H1 (cell line): Measurements from ENCODE around the gene DND1. TPM values are rescaled to one million over a fixed set of nuclear protein-coding genes. Genes with fewer than 3 reads are reported as not detected.
"Not testable (repeated sequence)": the region's sequence is repeated elsewhere in the genome, so short reads cannot be mapped to it uniquely, and the experiment has no call there.

Experiments
- CTCF ChIA-PET: fragments of 300-600 bp; sonication (Branson Sonifier 250); formaldehyde crosslinking; loops from one replicate; lab custom pipeline; 2021; ENCODE audit not compliant: partially characterized antibody; lab: Charles Lee
- POLR2A ChIA-PET: fragments of 300-600 bp; sonication (Branson Sonifier 250); formaldehyde crosslinking; loops from one replicate; lab custom pipeline; 2021; ENCODE audit warnings: inconsistent platforms; ENCODE audit not compliant: partially characterized antibody; lab: Charles Lee
- DNase-seq, 2 experiments: peaks; one replicate each; pipeline versions ENCODE4 v3.0.0 to v3.0.0-alpha.2; 2010 to 2022; ENCODE audit warnings: low spot score in 2 of 2, low read depth in 1 of 2, mixed read lengths in 1 of 2
- FAIRE-seq: peaks from 2 replicates; lab custom pipeline; 2011; peaks lifted over from hg19 to GRCh38; lab: Jason Lieb, UNC
- H2AFZ ChIP-seq: 2 replicates; pipeline ENCODE4 v1.8.1; 2012; ENCODE audit warnings: low read length, inconsistent platforms
- H2AK5ac ChIP-seq: 2 replicates; pipeline ENCODE4 v1.6.1; 2013; ENCODE audit warnings: low read depth, low read length
- H2BK120ac ChIP-seq: replicated peaks from 2 replicates; pipeline ENCODE3; 2013; ENCODE audit warnings: low read depth, low read length, inconsistent platforms
- H2BK12ac ChIP-seq: 2 replicates; pipeline ENCODE4 v1.6.1; 2013; ENCODE audit warnings: low read depth, low read length
- H2BK15ac ChIP-seq: 2 replicates; pipeline ENCODE4 v1.6.1; 2013; ENCODE audit warnings: low read length
- H2BK20ac ChIP-seq: 2 replicates; pipeline ENCODE4 v1.6.1; 2013; ENCODE audit warnings: low read length
- H2BK5ac ChIP-seq: 2 replicates; pipeline ENCODE4 v1.6.1; 2013; ENCODE audit warnings: low read depth, low read length
- H3K14ac ChIP-seq: 2 replicates; pipeline ENCODE4 v1.6.1; 2013; ENCODE audit warnings: inconsistent platforms; ENCODE audit not compliant: insufficient read length
- H3K18ac ChIP-seq: 2 replicates; pipeline ENCODE4 v1.6.1; 2013; ENCODE audit warnings: low read length; ENCODE audit errors: extremely low read depth
- H3K23ac ChIP-seq: 2 replicates; pipeline ENCODE4 v1.6.1; 2013; ENCODE audit warnings: inconsistent platforms; ENCODE audit not compliant: insufficient read length
- H3K23me2 ChIP-seq: 2 replicates; pipeline ENCODE4 v1.6.1; 2013; ENCODE audit warnings: low read depth, low read length
- H3K27ac ChIP-seq: 2 replicates; pipeline ENCODE4 v1.6.1; 2011; ENCODE audit warnings: low read depth, low read length, inconsistent platforms
- H3K27me3 ChIP-seq, 4 experiments: replicated peaks in 1 of 4; 1 replicate in 1 of 4; 2 replicates in 3 of 4; pipeline versions ENCODE4 v1.6.1 to v1.8.1; 2011 to 2013; ENCODE audit warnings: low read length in 3 of 4, mild to moderate bottlenecking in 3 of 4, inconsistent platforms in 2 of 4, mixed read lengths in 2 of 4, moderate library complexity in 1 of 4; ENCODE audit not compliant: control insufficient read depth in 3 of 4, insufficient read depth in 3 of 4; ENCODE audit errors: extremely low read depth in 1 of 4
- H3K36me3 ChIP-seq, 4 experiments: 2 replicates each; pipeline versions ENCODE4 v1.6.1 to v1.8.1; 2011 to 2013; ENCODE audit warnings: mild to moderate bottlenecking in 4 of 4, low read length in 3 of 4, moderate library complexity in 2 of 4, control low read depth in 1 of 4, inconsistent platforms in 1 of 4; ENCODE audit not compliant: insufficient read depth in 4 of 4, control insufficient read depth in 2 of 4
- H3K4ac ChIP-seq: replicated peaks from 2 replicates; pipeline ENCODE3; 2013; ENCODE audit warnings: low read length, low read depth, mixed read lengths, inconsistent platforms; ENCODE audit not compliant: insufficient read length
- H3K4me1 ChIP-seq, 4 experiments: replicated peaks in 1 of 4; 1 replicate in 1 of 4; 2 replicates in 3 of 4; pipeline versions ENCODE4 v1.6.1 to v1.8.1; 2011 to 2013; ENCODE audit warnings: low read length in 3 of 4, inconsistent platforms in 2 of 4, mixed read lengths in 1 of 4; ENCODE audit not compliant: insufficient read depth in 4 of 4, control insufficient read depth in 3 of 4
- H3K4me2 ChIP-seq, 2 experiments: 2 replicates each; pipeline versions ENCODE4 v1.6.1 to v1.8.1; 2011 to 2013; ENCODE audit warnings: low read depth in 2 of 2, low read length in 2 of 2, control low read depth in 1 of 2, inconsistent platforms in 1 of 2, mild to moderate bottlenecking in 1 of 2; ENCODE audit not compliant: insufficient read depth in 1 of 2
- H3K4me3 ChIP-seq, 4 experiments: fragments of 200-600, 300-600 bp in 1 of 4; sonication (generic), shearing (Covaris generic), sonication (Bioruptor Twin) in 1 of 4; 2 replicates each; pipeline versions ENCODE4 v1.5.1 to v1.8.1; 2011 to 2016; ENCODE audit warnings: low read length in 4 of 4, low read depth in 3 of 4, control low read depth in 2 of 4, inconsistent platforms in 2 of 4, mild to moderate bottlenecking in 2 of 4, mixed read lengths in 1 of 4, moderate library complexity in 1 of 4; ENCODE audit not compliant: insufficient read depth in 2 of 4; ENCODE audit errors: extremely low read depth in 1 of 4
- H3K56ac ChIP-seq: replicated peaks from 2 replicates; pipeline ENCODE3; 2013; ENCODE audit warnings: low read depth, mild to moderate bottlenecking, mixed read lengths, low read length, inconsistent platforms; ENCODE audit not compliant: insufficient read length
- H3K79me1 ChIP-seq: 2 replicates; pipeline ENCODE4 v1.6.1; 2013; ENCODE audit warnings: low read depth, low read length, control low read depth
- H3K79me2 ChIP-seq, 2 experiments: 2 replicates each; pipeline versions ENCODE4 v1.6.1 to v1.8.1; 2012 to 2013; ENCODE audit warnings: low read length in 2 of 2, mild to moderate bottlenecking in 2 of 2, inconsistent platforms in 1 of 2; ENCODE audit not compliant: insufficient read depth in 2 of 2, control insufficient read depth in 1 of 2
- H3K9ac ChIP-seq, 4 experiments: replicated peaks in 1 of 4; 1 replicate in 1 of 4; 2 replicates in 3 of 4; pipeline versions ENCODE4 v1.6.1 to v1.8.1; 2011 to 2013; ENCODE audit warnings: low read depth in 3 of 4, low read length in 3 of 4, control low read depth in 2 of 4, mild to moderate bottlenecking in 2 of 4, moderate library complexity in 2 of 4, inconsistent platforms in 1 of 4; ENCODE audit errors: extremely low read depth in 1 of 4
- H3K9me3 ChIP-seq, 2 experiments: 2 replicates each; pipeline versions ENCODE4 v1.6.1 to v1.8.1; 2012 to 2013; ENCODE audit warnings: mild to moderate bottlenecking in 2 of 2, moderate library complexity in 2 of 2, control low read depth in 1 of 2, inconsistent platforms in 1 of 2, low read depth in 1 of 2, low read length in 1 of 2, mixed read lengths in 1 of 2; ENCODE audit not compliant: insufficient read depth in 2 of 2
- H4K20me1 ChIP-seq, 2 experiments: replicated peaks in 1 of 2; 2 replicates each; pipeline versions ENCODE3 to v1.8.1; 2011 to 2013; ENCODE audit warnings: inconsistent platforms in 2 of 2, low read length in 2 of 2, mild to moderate bottlenecking in 1 of 2; ENCODE audit not compliant: insufficient read depth in 2 of 2, control insufficient read depth in 1 of 2
- H4K5ac ChIP-seq: 2 replicates; pipeline ENCODE4 v1.6.1; 2013; ENCODE audit warnings: low read length, low read depth, mixed read lengths, inconsistent platforms; ENCODE audit not compliant: insufficient read length
- H4K8ac ChIP-seq: 2 replicates; pipeline ENCODE4 v1.8.0; 2013; ENCODE audit warnings: mild to moderate bottlenecking, moderate library complexity, low read length, inconsistent platforms; ENCODE audit not compliant: insufficient read depth; ENCODE audit errors: extremely low read depth
- H4K91ac ChIP-seq: replicated peaks from 2 replicates; pipeline ENCODE3; 2013; ENCODE audit warnings: low read length, mixed read lengths, inconsistent platforms; ENCODE audit not compliant: insufficient read length
- WGBS, 2 experiments: shearing (Covaris generic) in 1 of 2; methylation state at CpG; one replicate each; pipeline versions ENCODE4 v1.1.6 to v1.1.7; 2013 to 2015; ENCODE audit warnings: low lambda C conversion rate in 2 of 2, mixed read lengths in 2 of 2, inconsistent platforms in 1 of 2, low coverage in 1 of 2, missing lambda C conversion rate in 1 of 2; ENCODE audit not compliant: insufficient replicate concordance in 2 of 2, insufficient coverage in 1 of 2, insufficient read length in 1 of 2; ENCODE audit errors: extremely low coverage in 1 of 2, missing lambda C conversion rate in 1 of 2; 5-methylcytosine and 5-hydroxymethylcytosine counted together
- polyA plus RNA-seq, 7 experiments: library from polyadenylated mRNA; depleted of rRNA in 3 of 7; stranded (reverse) in 5 of 7; unstranded in 2 of 7; fragments of >200 nt in 5 of 7; fragments of 200-250 nt in 2 of 7; gene quantifications; 1 replicate in 5 of 7; 2 replicates in 1 of 7; 4 replicates in 1 of 7; pipeline versions ENCODE4 v1.2.1 to v1.2.3, GENCODE V29; 2011 to 2013; ENCODE audit warnings: missing spikeins in 2 of 7, mixed read lengths in 2 of 7
- total RNA-seq: library from RNA; stranded (reverse); fragmentation: NEBNext Ultra II Directional; extraction: Animal tissue kit (Norgen Biotek cat#: 25700); gene quantifications from 2 replicates; pipeline ENCODE4 v1.2.1, GENCODE V29; 2021

DND1 gene
- total and polyA plus RNA-seq, 2 of the 8 experiments (the other 6 are each of a cell fraction or from before 2014, with no cell fraction given): 0.41 to 2.1 TPM

GRCh38 chr5:140716238-140716637 is 42.9 kb upstream of the DND1 start:
- not testable (repeated sequence) for H4K91ac ChIP-seq

More at GRCh38 chr5:140716238-140716637, 42.9 kb upstream of the DND1 start:
- H3K23me2 ChIP-seq, H3K4me2 ChIP-seq, H2BK12ac ChIP-seq, H3K14ac ChIP-seq, H3K27ac ChIP-seq, H3K4me1 ChIP-seq, H2BK120ac ChIP-seq, H3K18ac ChIP-seq, H3K4ac ChIP-seq, H4K8ac ChIP-seq, DNase-seq, H3K4me3 ChIP-seq, H2BK15ac ChIP-seq, H2AK5ac ChIP-seq, H4K5ac ChIP-seq, H3K79me1 ChIP-seq, H4K20me1 ChIP-seq, H3K9ac ChIP-seq, H3K56ac ChIP-seq, H3K79me2 ChIP-seq, H2BK5ac ChIP-seq, FAIRE-seq, H2BK20ac ChIP-seq, H3K23ac ChIP-seq, H3K27me3 ChIP-seq, CTCF ChIA-PET, H2AFZ ChIP-seq, H3K9me3 ChIP-seq, H3K36me3 ChIP-seq: not testable (repeated sequence)
- WGBS, 2 experiments: 100% methylated on average over 2 of the region's 2 CpGs; no CpG with 5 or more reads in 1 of the 2 experiments
- POLR2A ChIA-PET: interaction anchor here (1.3 to 1.7 kb wide), 2 partner anchors 16 to 69 kb away, joined by 3 read pairs; partner anchors contain the start of genes IK, NDUFA2 and ZMAT2
